Medulla oblongata (tissue), 1 donor: ENCODE results near the gene HOXD10.

Source experiments
- DNase-seq: peaks from one replicate; pipeline ENCODE4 v3.0.0-alpha.2; 2015; ENCODE audit errors: extremely low spot score

HOXD10 gene

GRCh38 chr2:176115883-176116813 is at the start of gene HOXD10:
HOXD10 (plus strand) TSS chr2:176116778; CDS start chr2:176116834, 56 bp downstream.
- no peak for DNase-seq

DNA sequence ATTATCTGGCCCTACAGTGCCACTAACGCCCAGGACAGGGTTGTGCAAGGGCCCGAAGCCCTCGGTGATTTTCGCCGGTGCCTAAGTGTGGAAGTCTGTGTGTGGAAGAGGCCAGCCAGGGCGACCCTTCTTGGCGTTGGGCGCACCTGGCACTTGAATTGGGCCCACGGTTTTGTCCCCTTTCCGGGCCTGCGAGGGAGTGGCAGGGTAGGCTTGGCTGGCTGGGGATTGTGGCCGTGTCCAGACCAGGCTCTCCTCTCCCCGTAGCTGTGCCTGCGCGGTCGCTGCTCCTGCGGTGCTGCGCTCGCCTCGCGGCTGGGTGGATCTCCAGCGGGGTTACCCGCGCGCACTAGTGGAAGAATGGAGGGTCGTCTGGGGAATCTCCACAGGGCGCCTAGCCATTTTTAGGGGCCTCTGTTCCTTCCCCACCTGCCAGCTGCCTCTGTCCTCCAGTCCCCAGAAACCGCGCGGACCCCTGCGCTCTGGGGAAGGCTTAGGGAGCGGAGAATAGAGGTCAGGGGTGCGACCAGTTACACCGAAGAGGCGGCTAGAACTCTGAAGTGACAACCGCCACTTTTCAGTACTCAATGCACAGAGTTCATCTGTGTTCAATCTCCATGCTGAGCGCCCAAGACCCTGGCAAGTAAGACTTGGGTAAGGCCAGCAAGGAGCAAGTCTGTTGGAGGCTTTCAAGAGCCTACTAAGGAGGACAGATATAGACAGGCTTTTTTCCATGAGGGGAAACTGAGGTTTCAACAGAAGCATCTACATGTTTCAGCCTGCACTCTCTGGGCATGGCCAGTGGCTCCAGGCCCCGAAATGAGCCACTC is 48.8 kb upstream of the HOXD10 start:
- no peak for DNase-seq

DNA sequence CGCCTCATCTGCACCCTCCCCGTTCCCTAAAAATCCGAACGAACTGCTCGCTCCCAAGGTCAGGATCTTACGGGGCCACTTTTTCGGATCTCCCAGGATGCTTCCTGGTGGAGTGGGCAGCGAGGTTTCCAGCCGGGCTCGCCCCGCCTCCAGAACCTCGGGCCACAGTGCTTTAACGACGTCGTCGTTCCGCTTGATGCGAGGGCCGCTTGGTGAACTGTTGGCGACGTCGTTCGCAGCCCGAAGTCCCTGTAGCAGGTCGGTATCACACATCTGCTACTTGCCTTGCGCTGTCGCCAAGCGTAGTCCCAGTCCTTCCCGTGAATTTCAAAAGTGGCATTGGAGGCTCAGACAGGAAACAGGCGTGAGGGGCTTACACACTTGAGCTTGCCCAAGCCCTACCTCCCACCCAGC is 48.2 kb upstream of the HOXD10 start:
- DNase-seq: no peak

GRCh38 chr2:176071330-176072291 is 45.0 kb upstream of the HOXD10 start:
- DNase-seq: no peak

DNA sequence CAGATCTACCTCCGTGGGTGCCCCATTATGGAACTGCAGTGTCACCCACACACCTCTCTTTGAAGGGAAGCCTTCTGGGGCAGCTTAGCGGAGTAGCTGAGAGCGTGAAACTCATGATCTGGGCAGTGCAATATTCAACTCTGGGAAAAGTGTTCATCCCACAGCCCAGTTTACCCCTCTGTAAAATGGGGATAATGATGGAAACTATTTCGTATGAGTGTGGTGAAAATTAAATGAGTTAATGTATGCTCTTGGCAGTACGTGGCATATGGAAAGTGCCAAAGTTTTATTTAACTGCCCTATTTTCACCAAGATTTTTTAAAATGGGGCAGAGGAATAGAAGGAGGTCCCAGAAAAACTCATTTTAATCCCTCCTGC is 44.3 kb upstream of the HOXD10 start:
- no peak for DNase-seq

DNA sequence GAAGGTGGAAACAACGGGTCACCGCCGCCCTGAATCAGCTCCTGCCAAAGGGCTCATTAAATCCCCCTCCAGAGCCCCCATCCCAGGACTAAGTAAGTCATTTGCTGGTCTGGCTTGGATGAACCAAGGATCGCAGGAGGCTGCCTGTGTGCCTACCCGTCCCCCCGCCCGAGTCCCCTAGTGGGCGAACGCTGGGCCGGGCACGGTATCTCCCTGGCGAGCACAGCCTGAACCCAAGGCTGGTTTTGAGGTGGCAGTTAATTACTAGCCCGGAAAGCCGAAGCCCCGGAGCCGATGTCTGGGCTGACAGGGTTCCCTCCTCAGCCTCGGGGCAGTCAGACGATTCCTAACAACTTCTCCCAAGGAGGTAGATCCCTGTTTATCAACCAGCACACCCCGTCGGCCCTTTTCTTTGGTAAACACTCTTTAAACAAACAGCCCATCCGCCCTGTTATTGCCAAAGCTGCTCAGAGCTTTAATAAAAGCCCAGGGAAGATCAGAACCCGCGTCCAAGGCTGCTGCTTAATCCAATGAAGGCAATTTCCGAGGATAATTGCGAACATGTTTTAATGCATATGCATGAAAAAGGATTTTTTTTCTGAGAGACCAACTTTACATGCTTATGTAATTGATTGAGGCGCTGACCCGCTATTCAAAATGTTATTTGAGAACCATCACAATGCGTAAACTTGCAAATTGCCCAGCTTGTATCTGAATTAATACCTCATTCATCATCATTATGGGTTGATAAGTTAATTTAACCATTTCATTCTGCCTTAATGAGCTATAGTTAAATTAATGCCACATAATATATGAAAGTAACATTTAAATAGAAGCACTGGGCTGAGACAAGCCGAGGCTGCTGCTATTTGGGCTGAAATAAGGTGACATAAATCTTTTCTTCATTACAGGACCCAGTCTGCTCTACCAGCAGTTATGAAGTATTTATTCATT is 43.4 kb upstream of the HOXD10 start:
- no peak for DNase-seq

DNA sequence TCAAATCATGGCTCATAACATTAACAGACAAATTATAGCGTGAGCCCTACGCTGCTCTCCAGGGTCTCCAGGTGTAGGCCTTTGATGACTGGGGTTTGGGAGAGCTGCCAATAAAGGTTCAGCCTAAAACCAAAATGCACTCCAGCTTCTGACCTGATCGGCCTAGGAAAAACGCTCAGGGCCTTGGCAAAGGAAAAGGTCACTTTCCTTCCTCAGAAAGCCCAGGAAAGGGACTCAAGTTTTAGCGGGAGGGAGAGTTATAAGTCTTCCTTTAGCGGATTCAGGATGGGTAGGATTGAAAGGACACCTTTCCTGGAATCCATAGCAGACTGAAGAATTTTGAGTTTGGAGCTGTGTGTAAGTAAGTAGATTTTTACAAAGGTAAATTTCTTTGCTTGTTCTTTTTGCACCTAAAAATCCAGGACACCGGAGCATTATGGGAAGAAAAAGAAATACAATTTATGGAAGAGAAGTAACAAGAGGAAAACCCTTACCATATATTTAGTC is 41.6 kb upstream of the HOXD10 start:
- DNase-seq: no peak

DNA sequence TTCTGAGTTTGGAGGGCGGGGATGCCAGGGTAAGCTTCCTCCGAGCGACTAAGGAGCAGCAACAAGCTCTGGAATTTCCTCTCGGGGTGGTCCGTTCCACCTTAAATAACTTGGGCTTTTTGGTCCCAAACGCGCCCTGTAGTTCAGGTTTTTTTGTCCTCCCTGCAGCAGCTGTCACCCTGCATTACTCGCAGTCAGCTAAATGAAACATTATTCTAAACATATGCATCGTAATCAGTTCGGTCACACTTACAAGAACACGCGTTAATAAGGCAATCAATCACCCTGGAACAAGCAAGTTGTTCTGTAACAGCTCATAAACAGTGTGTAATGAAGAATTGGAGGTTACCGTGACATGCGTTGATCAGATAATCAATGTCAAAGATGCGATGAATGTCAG is 41.1 kb upstream of the HOXD10 start:
- DNase-seq: no peak

GRCh38 chr2:176076063-176076462 is 40.5 kb upstream of the HOXD10 start:
- no peak for DNase-seq

DNA sequence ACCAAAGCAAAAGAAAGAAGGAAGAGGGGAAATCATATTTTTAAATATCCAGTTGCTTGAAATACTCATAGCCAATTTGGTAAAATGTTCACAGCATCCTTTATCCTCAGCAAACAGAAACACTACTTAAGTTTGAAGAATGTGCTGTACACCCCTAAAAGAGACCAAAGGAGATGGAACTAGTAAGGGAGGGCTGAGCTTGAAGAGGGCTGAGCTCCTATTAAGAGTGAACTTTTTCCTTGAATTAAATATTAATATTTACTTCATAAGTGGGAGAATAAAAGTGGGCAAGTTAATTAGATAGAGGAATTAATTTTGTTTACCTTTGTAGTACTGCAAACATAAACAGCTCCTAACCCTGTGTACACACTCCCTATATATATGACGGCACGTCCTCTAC is 39.8 kb upstream of the HOXD10 start:
- no peak for DNase-seq

GRCh38 chr2:176078541-176079284 is 37.9 kb upstream of the HOXD10 start:
- DNase-seq: no peak

DNA sequence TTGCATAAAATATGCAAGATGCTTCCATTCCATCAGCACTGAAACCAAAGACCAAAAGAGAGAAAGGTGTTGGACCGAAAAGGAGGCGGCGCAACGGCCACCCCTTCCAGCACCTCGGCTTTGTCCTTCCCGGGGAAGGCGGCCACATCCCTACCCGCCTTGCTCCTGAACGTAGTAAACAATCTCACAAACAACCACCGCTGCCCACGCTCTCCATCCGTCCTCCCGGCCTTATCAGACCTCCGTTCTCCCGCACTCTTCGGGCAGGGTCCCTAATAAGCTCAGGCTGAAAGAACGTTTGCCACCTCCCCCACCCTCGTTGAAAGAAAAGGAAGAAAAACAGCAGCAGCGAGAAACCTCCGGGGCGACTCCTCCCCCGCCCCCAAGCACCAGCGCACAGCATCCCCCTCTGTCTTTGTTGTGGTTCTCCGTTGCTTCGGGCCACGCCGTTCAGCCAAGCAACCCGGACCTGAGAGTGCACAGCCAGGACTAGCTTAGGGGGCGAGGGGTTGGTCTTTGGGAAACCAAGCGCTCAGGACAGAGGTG is 37.2 kb upstream of the HOXD10 start:
- DNase-seq: no peak

DNA sequence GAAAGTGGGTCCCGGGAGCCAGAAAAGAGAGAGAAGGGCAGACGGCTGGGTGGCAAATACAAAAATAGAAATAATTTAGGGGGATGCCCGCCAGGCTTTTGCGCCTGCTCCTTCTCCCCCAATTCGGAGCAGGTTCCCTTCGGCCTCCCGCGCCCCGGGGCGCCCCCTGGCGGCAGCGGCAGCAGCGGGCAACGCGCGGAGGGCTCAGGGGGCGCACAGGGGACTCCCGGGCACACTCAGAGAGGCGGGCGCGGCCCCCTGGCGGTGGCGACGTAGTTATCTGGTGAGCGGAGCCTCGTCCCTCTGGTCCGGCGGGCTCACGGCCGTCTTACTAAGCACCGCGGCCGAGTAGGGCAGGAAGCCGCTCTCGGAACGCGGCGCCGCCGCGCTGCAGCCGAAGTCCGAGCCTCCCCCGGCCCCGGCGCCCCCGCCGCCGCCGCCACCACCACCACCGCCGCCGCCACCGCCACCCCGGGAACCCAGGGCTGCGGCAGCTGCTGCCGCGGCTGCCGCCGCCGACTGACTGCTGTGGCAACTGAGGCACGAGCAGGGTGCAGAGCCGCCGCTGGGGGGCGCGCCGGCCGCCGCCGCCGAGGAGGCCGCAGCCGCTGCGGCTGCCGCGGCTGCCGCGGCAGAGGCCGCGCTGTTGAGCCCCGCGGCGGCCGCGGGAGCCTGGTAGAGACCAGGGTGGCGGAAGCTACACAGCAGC is 36.6 kb upstream of the HOXD10 start:
- DNase-seq: no peak

GRCh38 chr2:176080540-176081375 is 35.8 kb upstream of the HOXD10 start:
- no peak for DNase-seq

DNA sequence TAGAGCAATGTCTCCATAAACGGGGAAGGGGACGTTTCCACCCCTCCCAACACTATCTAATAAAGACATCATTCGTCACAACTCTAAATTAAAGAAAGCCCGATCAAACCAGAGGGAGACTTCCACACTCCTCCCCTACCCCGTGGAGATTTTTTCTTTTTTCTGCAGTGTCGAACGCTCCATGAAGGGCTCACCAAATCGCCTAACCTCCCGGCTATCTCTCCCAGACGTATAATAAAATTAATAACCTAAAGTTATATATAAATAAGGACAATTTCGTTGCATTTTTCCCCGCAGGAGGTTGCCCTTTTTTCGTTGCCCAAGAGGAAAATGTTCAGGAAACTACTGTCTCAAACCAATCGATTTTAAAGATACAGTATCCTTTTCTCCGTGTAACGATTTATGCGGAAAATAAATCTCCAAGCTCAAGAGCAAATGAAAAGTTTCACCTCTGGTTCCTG is 35.2 kb upstream of the HOXD10 start:
- DNase-seq: no peak

DNA sequence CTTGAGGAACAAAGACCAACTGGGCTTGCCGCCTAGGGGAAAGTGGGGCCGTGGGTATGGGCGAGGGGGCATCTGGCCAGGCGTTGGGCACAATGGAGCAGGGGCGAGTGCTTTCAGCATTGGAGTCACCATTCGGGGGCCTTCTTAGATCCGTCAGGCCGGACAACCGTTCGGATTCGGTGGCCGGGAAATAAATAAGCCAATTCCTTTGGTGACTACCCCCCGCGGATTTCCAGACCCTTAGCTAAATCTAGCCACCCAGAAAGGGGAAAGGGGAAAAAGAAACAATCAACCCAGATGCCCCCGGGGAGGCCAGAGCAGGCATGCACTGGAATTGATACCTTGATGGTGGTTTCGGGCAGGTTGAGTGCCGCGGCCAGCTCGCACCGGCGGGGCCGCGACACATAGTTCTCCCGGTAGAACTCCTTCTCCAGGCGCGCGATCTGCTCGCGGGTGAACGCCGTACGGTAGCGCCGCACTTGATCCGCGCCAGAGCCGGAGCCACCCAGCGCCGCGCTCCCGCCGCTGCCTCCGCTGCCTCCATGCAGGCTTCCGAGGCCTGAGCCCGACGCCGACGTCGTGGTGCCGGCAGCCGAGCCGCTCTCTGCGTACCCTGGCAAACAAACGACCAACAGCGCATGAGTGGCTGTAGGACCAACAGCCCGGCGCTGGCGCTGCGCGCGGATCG is 34.6 kb upstream of the HOXD10 start:
- no peak for DNase-seq

- DNase-seq: no peak
Observed at GRCh38 chr2:176082525-176082823, 34.1 kb upstream of the HOXD10 start.
